Measurements from ENCODE around the gene PTPN12. TPM values are rescaled to one million over a fixed set of nuclear protein-coding genes. Genes with fewer than 3 reads are reported as not detected.
"Not testable (repeated sequence)": the region's sequence is repeated elsewhere in the genome, so short reads cannot be mapped to it uniquely, and the experiment has no call there.

PTPN12 gene
- total RNA-seq, 1 experiment from 2014 or later = 59.7 TPM

GRCh38 chr7:77538281-77539212, 1.5 kb downstream of the PTPN12 start:
- peak; percentile 97 for DNase-seq (ENCODE audit: low read depth)

- peak; percentile 11 for DNase-seq (ENCODE audit: low read depth)
These were observed 3.3 kb downstream of the PTPN12 start for GRCh38 chr7:77540402-77540822.

DNA sequence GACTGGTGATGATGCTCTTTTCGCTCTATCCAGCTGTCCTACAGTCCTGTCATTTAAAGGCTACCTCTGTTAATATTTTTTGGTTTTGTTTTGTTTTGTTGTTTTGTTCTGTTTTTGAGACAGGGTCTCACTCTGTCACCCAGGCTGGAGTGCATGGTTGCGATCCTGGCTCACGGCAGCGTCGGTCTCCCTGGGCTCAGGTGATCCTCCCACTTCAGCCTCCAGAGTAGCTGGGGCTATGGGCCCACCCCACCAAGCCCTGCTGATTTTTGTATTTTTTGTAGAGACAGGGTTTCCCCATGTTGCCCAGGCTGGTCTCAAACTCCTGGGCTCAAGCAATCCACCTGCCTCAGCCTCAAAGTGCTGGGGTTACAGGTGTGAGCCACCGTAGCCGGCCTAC, 3.9 kb downstream of the PTPN12 start:
- DNase-seq (ENCODE audit: low read depth) = not testable (repeated sequence)

DNA sequence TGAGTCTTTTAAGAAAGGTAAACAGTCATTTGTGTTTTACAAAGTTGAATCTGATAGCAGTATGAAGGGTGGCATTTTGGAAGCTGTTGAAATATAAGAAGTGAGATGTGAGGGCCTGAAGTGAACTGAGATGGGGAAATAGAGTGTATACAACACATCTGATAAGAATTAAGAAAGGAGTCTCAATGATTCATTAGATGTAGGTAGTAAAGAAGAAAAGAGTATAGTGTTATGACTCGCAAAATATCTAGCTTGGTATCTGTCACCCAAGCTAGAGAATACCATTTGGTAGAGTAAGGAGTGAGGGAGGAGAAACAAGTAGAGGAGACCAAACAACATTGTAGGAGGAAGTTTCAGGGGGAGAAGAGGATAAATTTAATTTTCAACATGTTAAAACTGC, 5.3 kb downstream of the PTPN12 start:
- DNase-seq (ENCODE audit: low read depth) = peak; percentile 41

- DNase-seq (ENCODE audit: low read depth) = no peak
These were observed 5.8 kb downstream of the PTPN12 start for GRCh38 chr7:77542895-77543294.

- no peak for DNase-seq (ENCODE audit: low read depth)
These were observed 6.8 kb downstream of the PTPN12 start for GRCh38 chr7:77543910-77544309.

DNA sequence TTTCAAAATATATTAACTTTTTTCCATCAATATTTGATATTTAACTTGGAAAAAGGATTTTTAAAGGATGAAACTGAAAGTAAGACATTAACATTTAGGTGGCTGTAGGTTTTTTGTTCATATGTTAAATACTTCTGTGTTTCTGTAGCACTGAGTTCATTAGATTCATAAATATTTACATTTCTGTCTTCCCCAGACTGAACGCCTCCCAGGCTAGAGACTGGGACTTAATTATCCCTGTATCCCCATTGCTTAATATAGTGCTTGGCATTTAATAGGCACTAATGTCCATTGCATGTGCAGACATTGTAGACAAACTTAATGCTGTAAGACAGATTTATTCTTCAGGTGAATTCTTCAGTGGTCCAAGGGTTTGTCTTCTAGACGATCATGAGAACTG, 7.4 kb downstream of the PTPN12 start:
- DNase-seq (ENCODE audit: low read depth) = no peak

DNA sequence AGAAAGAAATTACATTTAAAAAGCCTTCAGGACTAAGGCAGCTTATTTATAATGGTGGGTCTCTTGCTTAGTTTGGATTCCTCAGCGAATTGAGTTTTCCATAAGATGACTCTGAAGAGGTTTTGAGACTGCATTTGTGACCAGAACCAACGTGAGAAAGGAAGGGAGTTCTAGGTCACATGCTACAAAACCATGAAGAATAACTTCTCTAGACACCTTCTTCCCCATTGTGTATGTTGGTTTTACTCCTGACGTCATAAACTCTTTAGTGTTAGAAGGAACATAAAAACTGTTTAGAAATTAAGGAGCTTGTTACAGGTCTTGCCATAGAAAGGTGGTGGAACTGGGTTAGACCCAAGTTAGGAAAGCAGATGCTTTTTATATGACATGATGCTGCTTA, 11.1 kb downstream of the PTPN12 start:
- no peak for DNase-seq (ENCODE audit: low read depth)

GRCh38 chr7:77549106-77549870, 12.2 kb downstream of the PTPN12 start:
- DNase-seq (ENCODE audit: low read depth) = no peak

DNA sequence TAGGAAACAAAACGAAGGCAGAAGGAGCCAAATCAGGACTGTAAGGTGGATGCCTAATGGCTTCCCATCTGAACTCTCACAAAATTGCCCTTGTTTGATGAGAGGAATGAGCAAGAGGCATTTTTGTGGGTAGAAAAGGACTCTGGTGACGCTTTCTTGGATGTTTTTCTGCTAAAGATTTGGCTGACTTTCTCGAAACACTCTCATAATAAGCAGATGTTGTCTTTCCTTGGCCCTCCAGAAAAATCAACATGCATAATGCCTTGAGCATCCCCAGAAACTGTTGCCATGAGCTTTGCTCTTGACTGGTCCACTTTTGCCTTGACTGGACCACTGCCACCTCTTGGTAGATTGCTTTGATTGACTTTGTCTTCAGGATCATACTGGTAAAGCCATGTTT, 13.5 kb downstream of the PTPN12 start:
- DNase-seq (ENCODE audit: low read depth) = peak; percentile 35

GRCh38 chr7:77553123-77553522, 16.0 kb downstream of the PTPN12 start:
- DNase-seq (ENCODE audit: low read depth) = no peak

DNA sequence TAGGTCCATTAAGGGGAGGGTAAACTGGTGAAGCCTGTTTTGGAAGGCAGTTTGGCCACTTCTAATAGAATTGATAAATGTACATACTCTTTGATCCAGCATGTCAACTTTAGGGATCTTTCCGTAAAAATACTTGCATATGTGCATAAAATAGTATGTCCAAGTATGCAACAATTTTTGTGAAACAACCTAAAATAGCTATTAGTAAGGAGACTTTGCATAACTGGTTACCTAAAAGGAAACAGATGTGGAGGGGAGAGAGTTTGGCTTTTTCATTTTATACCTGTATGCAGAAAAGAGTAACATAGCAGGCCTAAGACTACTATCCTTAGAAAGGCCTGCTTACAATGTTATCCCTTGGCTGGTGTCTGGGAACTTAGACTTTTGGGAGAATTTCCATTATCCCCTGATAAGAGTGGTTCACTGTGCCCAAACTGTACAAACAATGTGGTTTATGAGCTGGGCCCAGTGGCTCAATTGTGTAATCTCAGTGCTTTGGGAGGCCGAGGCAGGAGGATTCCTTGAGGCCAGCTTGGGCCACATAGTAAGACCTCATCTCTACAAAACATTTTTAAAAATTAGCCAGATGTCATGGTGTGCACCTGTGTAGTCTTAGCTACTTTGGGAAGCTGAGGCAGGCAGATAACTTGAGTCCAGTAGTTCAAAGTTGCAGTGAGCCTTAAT, 21.3 kb downstream of the PTPN12 start:
- DNase-seq (ENCODE audit: low read depth) = no peak

DNA sequence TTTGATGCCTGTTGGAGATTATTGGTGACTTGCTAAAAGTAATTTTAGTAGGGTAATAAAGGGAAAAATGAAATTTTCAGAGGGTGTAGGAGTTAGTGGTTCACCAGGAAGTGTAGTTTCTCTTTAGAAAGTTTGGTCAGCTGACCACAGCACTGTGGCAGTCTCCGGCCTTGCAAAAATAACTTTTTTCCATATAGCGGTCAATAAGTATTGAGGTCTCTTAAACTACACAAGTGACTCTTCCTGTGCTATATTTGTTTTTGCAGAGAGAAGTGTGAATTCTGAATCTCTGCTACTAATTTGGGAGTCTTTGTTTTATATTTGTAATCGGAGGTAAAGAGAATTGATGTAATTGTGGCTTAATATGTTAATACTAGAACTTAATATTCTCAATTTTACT, 24.3 kb downstream of the PTPN12 start:
- no peak for DNase-seq (ENCODE audit: low read depth)

DNA sequence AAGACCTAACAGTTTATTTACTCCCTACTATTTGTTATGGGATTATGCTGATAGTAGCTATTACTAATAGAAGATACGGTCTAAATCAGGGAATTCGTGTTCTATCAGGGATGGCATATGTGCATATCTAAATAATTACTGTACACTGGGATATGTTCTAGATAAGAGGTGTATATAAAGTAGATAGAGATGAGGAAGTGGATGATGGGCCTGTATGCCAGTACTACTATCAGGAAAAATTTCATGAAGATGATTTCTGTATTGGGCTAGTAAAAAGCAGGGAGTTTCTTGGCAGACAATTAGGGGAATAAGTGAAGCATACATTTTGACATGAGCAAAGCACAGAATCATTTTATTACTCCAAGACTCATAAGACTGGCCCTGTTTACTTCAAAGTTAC, 26.2 kb downstream of the PTPN12 start:
- DNase-seq (ENCODE audit: low read depth) = no peak

GRCh38 chr7:77565917-77566316, 28.8 kb downstream of the PTPN12 start:
- DNase-seq (ENCODE audit: low read depth) = peak; percentile 62

- DNase-seq (ENCODE audit: low read depth) = no peak
These were observed 29.3 kb downstream of the PTPN12 start for GRCh38 chr7:77566421-77566820.

DNA sequence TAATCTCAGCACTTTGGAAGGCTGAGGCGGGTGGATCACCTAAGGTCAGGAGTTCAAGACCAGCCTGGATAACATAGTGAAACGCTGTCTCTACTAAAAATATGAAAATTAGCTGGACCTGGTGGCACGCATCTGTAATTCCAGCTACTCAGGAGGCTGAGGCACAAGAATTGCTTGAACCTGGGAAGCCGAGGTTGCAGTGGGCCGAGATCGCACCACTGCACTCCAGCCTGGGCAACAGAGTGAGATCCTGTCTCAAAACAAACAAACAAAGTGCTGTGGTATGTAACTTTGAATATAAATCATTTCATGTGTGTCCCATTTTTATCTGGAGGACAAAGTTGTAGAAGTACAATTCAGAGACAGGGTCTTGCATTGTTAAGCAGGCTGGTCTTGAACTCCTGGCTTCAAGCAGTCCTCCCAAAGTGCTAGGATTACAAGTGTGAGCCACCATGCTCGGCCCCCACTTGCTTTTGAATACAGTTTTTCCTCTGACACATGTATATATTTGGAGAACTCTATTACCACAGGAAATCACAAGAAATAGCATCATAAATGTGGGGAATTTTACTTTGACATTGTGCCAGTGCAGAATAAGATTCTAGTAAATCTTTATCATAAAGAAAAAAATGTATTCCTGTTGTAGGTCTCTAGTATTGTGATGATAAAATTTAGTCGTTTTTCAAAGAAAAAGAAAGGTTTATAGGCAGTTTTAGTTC, 32.6 kb downstream of the PTPN12 start:
- DNase-seq (ENCODE audit: low read depth) = no peak

DNA sequence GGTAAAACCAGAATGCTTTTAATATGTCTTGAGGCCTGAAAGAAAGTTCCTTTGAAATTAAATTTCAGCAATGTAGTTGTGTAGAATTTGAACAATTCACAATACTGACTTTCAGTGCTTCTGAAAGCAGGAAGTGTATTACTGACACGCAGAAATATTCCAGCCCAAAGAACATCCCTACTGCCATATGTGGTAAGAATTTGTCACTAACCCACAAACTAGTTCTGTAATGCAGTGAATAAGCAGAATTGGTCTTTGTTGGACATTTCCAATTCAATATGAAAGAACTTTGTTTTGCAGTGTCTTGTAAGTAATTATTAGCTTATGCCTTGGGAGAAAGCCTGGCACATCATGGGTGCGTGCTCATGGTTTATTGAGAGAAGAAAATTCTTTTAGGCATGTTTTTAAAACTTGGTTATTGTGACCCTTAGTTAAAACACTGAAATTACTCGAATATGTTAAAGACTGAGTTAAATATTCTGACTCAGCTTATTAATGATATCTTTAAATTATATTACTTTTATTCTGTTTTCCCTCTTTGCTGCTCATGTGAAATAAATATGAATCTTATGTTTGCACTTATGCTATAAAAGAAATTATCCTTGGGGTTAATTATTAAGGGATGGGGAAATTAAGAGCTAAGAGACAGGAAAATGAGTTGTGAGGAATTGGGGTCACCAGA, 33.4 kb downstream of the PTPN12 start:
- DNase-seq (ENCODE audit: low read depth) = peak; percentile 70

DNA sequence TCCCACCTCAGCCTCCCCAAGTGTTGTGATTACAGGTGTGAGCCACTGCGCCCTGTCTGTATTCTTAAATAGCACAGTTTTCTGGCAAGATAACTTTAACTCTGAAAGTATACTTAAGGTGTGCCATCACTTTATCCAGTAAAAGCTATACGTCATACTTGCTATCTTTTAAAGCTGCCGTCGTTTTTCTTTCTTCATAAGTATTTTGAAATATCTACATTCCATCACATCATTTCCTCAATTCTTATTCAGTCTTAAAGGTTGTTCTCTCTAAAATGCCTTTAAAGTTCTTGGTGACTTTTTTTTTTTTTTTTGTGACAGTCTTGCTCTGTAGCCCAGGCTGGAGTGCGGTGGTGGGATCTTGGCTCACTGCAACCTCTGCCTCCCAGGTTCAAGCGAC, 34.7 kb downstream of the PTPN12 start:
- DNase-seq (ENCODE audit: low read depth) = no peak

DNA sequence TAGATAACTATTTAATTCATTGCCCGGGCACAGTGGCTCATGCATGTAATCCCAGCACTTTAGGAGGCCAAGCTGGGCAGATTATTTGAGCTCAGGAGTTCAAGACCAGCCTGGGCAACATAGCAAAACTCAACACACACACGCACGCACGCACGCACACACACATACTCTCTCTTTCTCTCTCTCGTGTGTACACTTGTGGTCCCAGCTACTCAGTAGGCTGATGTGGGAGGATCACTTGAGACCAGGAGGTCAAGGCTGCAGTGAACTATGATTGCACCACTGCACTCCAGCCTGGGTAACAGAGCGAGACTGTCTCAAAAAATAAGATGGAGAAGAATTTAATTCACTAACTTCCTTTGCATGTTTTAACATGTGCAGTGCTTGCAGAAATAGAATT, 38.1 kb downstream of the PTPN12 start:
- DNase-seq (ENCODE audit: low read depth) = no peak

DNA sequence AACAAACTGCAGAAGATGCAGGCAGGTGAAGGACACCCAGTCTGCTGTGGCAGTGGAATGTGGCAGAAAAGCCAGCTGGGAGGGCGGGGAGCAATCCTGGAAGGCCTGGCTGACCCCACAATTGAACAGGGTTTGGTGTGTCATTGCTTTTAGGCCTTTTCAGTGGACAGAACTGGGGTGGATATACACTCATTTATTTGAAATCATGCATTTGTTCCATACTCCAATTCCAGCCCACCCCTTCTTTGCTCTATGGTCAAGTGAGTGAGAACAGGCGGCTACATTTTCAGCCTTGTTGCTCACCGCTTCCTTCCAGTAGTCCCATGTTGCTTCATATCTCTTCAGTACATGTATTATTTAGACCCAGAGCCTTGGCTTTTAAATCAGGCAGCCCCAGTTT, 39.8 kb downstream of the PTPN12 start:
- no peak for DNase-seq (ENCODE audit: low read depth)

Measured in M059J (cell line).